Keratinocyte (primary cell): Measurements from ENCODE around the gene ARMC9.

ENCODE experiments used
- CTCF ChIP-seq, 3 experiments: IDR thresholded peaks in 1 of 3; conservative IDR thresholded peaks in 1 of 3; optimal IDR thresholded peaks in 1 of 3; 2 replicates in 2 of 3; 3 replicates in 1 of 3; pipeline versions ENCODE3 to v1.5.1; 2011; ENCODE audit warnings: low read length in 3 of 3, mild to moderate bottlenecking in 3 of 3, moderate library complexity in 2 of 3, control low read depth in 1 of 3, inconsistent platforms in 1 of 3; ENCODE audit not compliant: insufficient read depth in 2 of 3; ENCODE audit errors: extremely low read depth in 1 of 3
- EZH2 ChIP-seq: IDR thresholded peaks from one replicate; pipeline ENCODE4 v1.6.1; 2012; ENCODE audit warnings: inconsistent platforms, mild to moderate bottlenecking, low read length, moderate library complexity

- TF ChIP-seq CTCF (optimal IDR thresholded peaks at IDR 0.05 in 1 of 3, IDR thresholded peaks at IDR 0.05 in 1 of 3, conservative IDR thresholded peaks at IDR 0.05 in 1 of 3; ENCODE audit: extremely low read depth in 1 of 3, insufficient read depth in 2 of 3, low read length in 3 of 3), result no peak
- no peak for TF ChIP-seq EZH2
Measured at GRCh38 chr2:231318954-231319353, 120.5 kb downstream of the ARMC9 start.
